ENCODE results near the gene STEAP2. TPM values are rescaled to one million over a fixed set of nuclear protein-coding genes. Genes with fewer than 3 reads are reported as not detected.

Gene STEAP2
- total RNA-seq, 1 donor from 2014 or later: 2.3 TPM

- H3K4me3 Mint-ChIP-seq (ENCODE audit: unreplicated experiment): peak overlapping the region; percentile 82
- H3K27ac ChIP-seq (ENCODE audit: low read depth, low read length): no peak overlapping the region
Measured at GRCh38 chr7:90210981-90211380, 559 bp upstream of the STEAP2 start.

GRCh38 chr7:90212149-90212495 is 582 bp downstream of the STEAP2 start:
- H3K4me3 Mint-ChIP-seq (ENCODE audit: unreplicated experiment): peak overlapping the region; percentile 82
- Histone ChIP-seq H3K9me3 (ENCODE audit: insufficient read depth, low read depth, low read length) (no peaks in the 10 kb centered on the region), H3K27me3 (ENCODE audit: insufficient read depth, low read length) (peaks cover 5% of the 10 kb centered on the region), H3K4me1 (ENCODE audit: insufficient read depth, low read length) (peaks cover 12% of the 10 kb centered on the region), H3K36me3 (ENCODE audit: insufficient read depth, low read length) (no peaks in the 10 kb centered on the region), H3K9ac (ENCODE audit: low read length) (peak overlapping the region; percentile 65), H3K4me2 (ENCODE audit: low read length) (peak overlapping the region; percentile 93), H2AFZ (ENCODE audit: low read depth, low read length) (peak overlapping the region; percentile 89), H4K20me1 (ENCODE audit: insufficient read depth, low read length) (no peaks in the 10 kb centered on the region), H3K79me2 (ENCODE audit: insufficient read depth, low read length) (no peaks in the 10 kb centered on the region), H3K4me3 (ENCODE audit: insufficient read depth, low read depth, low read length) (peak overlapping the region; percentile 61), H3K27ac (ENCODE audit: low read depth, low read length) (no peak overlapping the region)
- FAIRE-seq (no peak), DNase-seq (ENCODE audit: low read depth) (no peak)
- TF ChIP-seq CTCF (IDR thresholded peaks at IDR 0.05; ENCODE audit: insufficient read depth, low read depth, low read length) (no peak), EZH2 (IDR thresholded peaks at IDR 0.05; ENCODE audit: insufficient read depth, low read length) (no peak)
- no peaks in the 10 kb centered on the region for H3K9me3 Mint-ChIP-seq (ENCODE audit: unreplicated experiment)
- peaks cover 5% of the 10 kb centered on the region for H3K4me1 Mint-ChIP-seq (ENCODE audit: low read depth, unreplicated experiment)
- no peaks in the 10 kb centered on the region for H3K36me3 Mint-ChIP-seq (ENCODE audit: low read depth, unreplicated experiment)
- peaks cover 4% of the 10 kb centered on the region for H3K27me3 Mint-ChIP-seq (ENCODE audit: low read depth, unreplicated experiment)
- H3K27ac Mint-ChIP-seq (ENCODE audit: unreplicated experiment): no peak overlapping the region

More at GRCh38 chr7:90210981-90211380, 559 bp upstream of the STEAP2 start:
- Mint-ChIP-seq H3K4me1 (ENCODE audit: low read depth, unreplicated experiment) (peaks cover 5% of the 10 kb centered on the region), H3K27ac (ENCODE audit: unreplicated experiment) (peak overlapping the region; percentile 79), H3K36me3 (ENCODE audit: low read depth, unreplicated experiment) (no peaks in the 10 kb centered on the region), H3K9me3 (ENCODE audit: unreplicated experiment) (no peaks in the 10 kb centered on the region), H3K27me3 (ENCODE audit: low read depth, unreplicated experiment) (peaks cover 4% of the 10 kb centered on the region)
- H3K79me2 ChIP-seq (ENCODE audit: insufficient read depth, low read length): no peaks in the 10 kb centered on the region
- H3K4me3 ChIP-seq (ENCODE audit: insufficient read depth, low read depth, low read length): peak overlapping the region; percentile 61
- H3K4me1 ChIP-seq (ENCODE audit: insufficient read depth, low read length): peaks cover 12% of the 10 kb centered on the region
- no peak for TF ChIP-seq EZH2 (IDR thresholded peaks at IDR 0.05; ENCODE audit: insufficient read depth, low read length)
- no peak for TF ChIP-seq CTCF (IDR thresholded peaks at IDR 0.05; ENCODE audit: insufficient read depth, low read depth, low read length)
- peak; percentile 13 for FAIRE-seq
- DNase-seq (ENCODE audit: low read depth): no peak
- peak overlapping the region; percentile 93 for H3K4me2 ChIP-seq (ENCODE audit: low read length)
- no peaks in the 10 kb centered on the region for H4K20me1 ChIP-seq (ENCODE audit: insufficient read depth, low read length)
- H3K9ac ChIP-seq (ENCODE audit: low read length): peak overlapping the region; percentile 65
- H3K27me3 ChIP-seq (ENCODE audit: insufficient read depth, low read length): peaks cover 5% of the 10 kb centered on the region
- no peaks in the 10 kb centered on the region for H3K9me3 ChIP-seq (ENCODE audit: insufficient read depth, low read depth, low read length)
- peak overlapping the region; percentile 89 for H2AFZ ChIP-seq (ENCODE audit: low read depth, low read length)
- no peaks in the 10 kb centered on the region for H3K36me3 ChIP-seq (ENCODE audit: insufficient read depth, low read length)

GRCh38 chr7:90213521-90213920 is 2.0 kb downstream of the STEAP2 start:
- DNase-seq (ENCODE audit: low read depth): no peak
- Histone ChIP-seq H2AFZ (ENCODE audit: low read depth, low read length) (no peak overlapping the region), H3K36me3 (ENCODE audit: insufficient read depth, low read length) (no peaks in the 10 kb centered on the region), H4K20me1 (ENCODE audit: insufficient read depth, low read length) (no peaks in the 10 kb centered on the region), H3K4me1 (ENCODE audit: insufficient read depth, low read length) (peaks cover 12% of the 10 kb centered on the region), H3K9ac (ENCODE audit: low read length) (no peak overlapping the region), H3K4me2 (ENCODE audit: low read length) (no peak overlapping the region), H3K4me3 (ENCODE audit: insufficient read depth, low read depth, low read length) (no peak overlapping the region), H3K79me2 (ENCODE audit: insufficient read depth, low read length) (no peaks in the 10 kb centered on the region), H3K9me3 (ENCODE audit: insufficient read depth, low read depth, low read length) (no peaks in the 10 kb centered on the region), H3K27ac (ENCODE audit: low read depth, low read length) (no peak overlapping the region), H3K27me3 (ENCODE audit: insufficient read depth, low read length) (peaks cover 5% of the 10 kb centered on the region)
- peaks cover 5% of the 10 kb centered on the region for H3K4me1 Mint-ChIP-seq (ENCODE audit: low read depth, unreplicated experiment)
- H3K4me3 Mint-ChIP-seq (ENCODE audit: unreplicated experiment): no peak overlapping the region
- FAIRE-seq: no peak
- H3K36me3 Mint-ChIP-seq (ENCODE audit: low read depth, unreplicated experiment): no peaks in the 10 kb centered on the region
- H3K27ac Mint-ChIP-seq (ENCODE audit: unreplicated experiment): no peak overlapping the region
- H3K9me3 Mint-ChIP-seq (ENCODE audit: unreplicated experiment): no peaks in the 10 kb centered on the region
- peaks cover 4% of the 10 kb centered on the region for H3K27me3 Mint-ChIP-seq (ENCODE audit: low read depth, unreplicated experiment)
- TF ChIP-seq EZH2 (IDR thresholded peaks at IDR 0.05; ENCODE audit: insufficient read depth, low read length) (no peak), CTCF (IDR thresholded peaks at IDR 0.05; ENCODE audit: insufficient read depth, low read depth, low read length) (no peak)
